DMS79 (cell line): ENCODE results near the gene ZNF500.

Experiments
- DNase-seq: peaks from one replicate; lab custom pipeline; 2025; lab: John Stamatoyannopoulos, UW

The ZNF500 gene

DNA sequence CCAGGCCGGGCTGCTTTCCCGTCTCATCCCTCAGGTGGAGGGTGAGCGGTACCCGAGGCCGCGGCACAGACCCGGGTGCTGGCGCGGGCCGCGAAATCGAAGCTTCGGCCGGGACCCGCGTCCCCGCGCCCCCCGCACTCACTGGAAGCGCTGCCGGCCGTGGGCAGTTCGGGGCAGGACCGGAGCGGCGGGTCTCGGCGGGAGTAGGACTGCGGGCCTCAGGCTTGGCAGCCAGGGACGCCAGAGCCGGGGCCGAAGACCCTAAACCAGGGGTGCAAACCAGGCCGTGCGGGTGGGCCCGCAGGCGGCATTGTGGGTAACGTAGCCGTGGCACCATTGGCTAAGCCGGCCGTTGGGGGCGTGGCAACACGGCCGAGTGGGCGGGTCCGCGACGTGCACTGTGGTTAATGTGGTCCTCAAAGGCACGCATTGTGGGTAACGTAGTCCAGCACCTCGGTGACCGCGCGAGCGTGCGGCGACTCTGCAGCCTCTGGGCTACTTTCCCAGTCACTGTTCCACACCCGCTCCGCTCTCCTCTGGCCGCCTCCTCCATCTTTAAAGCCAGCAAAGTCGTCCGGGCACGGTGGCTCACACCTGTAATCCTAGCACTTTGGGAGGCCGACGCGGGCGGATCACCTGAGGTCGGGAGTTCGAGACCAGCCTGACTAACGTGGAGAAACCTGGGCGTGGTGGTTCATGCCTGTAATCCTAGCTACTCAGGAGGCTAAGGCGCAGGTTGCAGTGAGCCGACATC, at the start of gene ZNF500:
Gene ZNF500, minus strand, starts transcription at position 288 of the 754 bp plus-strand sequence. CDS start 1,184 bp downstream, outside the sequence.
- DNase-seq = peak; percentile 82

DNA sequence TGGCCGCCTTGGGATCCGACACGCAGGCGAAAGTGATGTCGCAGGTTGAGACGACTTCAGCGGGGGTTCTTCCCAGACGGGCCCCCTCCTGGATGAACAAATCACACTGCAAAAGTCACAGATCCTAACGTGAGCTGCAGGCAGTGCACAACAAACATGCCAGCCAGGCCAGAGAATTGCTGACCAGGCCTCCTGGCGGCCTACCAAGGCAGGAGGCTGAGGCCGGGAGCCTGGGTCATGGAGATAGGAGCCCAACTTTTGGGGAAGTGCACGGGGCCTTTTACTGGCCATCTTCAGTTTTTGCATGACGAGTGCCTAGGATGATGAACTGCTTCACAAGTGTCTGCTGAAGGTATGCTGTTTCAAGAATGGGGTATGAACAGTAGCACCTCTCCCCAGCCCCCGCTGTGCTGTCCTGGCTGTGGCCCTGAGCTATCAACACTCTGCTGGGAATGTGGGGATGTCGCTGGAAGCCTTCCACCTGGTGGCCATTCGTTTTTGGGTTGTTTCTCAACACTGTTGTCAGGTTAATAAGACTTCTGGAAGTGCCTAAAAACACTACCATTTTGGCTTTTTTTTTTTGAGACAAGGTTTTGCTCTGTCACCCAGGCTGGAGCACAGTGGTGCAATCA, 47.7 kb upstream of the ZNF500 start:
- DNase-seq = no peak

DNA sequence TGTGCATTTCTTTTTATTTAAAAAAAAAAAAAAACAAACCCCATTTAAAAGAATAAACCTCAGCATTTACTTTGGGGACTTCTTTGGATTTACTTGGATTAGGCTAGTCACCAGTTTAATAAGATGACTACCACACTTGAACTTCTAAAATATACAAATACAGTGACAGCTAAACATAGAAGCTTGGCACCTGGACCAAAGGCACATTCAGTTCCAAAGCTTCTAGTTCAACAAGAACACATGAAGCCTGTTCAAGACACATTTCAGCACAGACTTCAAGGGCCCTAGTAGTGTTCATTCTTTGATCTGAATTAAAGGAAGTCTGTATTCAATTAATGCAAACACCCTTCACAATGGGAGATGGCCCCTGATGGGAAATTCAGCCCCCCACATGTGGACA, 47.1 kb upstream of the ZNF500 start:
- DNase-seq = no peak

DNA sequence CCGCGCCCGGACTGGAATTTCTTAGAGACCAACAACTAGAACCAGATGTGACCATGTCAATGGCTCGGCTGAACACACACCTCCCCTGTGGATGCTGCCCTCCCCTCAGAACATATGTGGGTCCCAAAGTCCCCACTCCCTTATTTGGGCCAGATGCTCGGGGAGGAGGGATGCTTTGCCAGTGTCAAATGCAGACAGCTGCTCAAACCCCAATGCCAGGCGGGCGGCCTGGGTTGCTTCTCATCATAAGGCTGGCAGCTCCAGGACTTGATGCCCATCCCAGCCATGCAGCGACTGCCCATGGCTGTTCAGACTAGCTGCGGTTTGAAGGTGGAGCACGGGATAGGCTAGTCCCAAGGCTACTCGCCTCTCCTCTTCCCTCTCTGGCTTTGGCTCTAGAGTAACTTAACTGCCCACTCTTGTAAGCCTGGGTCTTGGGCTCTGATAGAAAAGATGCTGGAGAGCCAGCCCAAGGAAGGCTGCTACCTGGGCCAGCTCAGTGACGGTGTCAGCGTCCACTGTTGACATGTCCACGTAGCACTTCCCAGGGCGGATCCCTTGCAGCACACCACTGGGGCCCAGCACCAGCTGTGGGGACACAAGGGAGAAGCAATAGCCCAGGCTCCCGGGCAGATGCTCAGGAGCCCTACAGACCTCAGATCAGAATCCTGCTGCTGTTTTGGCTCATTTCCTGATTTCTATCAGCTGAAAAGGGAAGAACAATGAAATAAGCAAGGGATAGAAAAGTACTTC, 46.5 kb upstream of the ZNF500 start:
- no peak for DNase-seq

DNA sequence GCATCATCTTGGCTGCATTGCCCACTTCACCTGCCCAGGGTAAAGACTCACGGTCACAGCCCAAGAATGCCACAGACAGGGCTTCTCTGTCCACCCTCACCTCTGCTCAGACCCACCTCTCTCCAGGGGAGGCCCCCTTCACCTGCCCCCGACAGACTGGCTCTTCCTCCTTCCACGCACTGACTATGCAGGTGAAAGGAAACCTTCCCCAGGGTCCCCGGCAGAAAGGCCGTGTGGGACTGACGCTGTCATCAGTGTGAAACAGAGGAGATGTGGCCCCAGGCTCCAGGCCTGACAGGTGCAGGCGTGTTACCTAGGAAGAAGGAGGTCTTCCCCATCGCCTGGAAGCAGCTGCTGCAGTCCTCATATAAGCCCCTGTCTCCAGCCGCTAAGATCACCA, 44.8 kb upstream of the ZNF500 start:
- no peak for DNase-seq

DNA sequence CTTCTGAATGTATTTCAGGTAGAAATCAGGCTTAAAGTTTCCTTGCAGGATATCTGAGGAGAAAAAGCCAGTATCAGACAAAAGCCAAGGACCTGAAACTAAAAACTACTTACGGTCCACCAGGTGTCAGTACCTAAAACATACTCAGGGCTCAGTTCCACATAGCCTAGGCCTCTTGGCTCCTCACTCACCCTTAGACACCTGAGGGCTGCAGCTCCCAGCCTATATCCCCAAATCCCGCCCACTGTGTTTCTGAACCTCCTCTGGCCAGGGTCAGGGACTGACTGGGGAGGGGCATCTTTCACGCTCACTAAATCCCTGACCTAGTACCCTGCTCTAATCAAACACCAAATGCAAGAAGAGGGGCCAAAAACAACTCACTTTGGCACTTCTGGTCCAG, 44.3 kb upstream of the ZNF500 start:
- no peak for DNase-seq

DNA sequence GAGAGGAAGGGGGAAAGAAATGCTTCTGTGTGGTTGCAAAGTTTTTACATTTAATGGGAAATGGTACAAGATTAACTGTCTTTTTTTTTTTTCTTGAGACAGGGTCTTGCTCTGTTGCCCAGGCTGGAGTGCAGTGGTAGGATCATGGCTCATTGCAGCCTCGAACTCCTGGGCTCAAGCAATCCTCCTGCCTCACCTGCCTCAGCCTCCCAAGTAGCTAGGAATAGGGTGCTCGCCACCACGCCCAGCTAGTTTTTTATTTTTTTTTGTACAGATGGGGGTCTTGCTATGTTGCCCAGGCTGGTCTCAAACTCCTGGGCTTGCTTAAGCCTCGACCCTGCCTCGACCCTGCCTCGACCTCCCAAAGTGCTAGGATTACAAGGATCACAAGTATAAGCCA, 39.3 kb upstream of the ZNF500 start:
- no peak for DNase-seq

DNA sequence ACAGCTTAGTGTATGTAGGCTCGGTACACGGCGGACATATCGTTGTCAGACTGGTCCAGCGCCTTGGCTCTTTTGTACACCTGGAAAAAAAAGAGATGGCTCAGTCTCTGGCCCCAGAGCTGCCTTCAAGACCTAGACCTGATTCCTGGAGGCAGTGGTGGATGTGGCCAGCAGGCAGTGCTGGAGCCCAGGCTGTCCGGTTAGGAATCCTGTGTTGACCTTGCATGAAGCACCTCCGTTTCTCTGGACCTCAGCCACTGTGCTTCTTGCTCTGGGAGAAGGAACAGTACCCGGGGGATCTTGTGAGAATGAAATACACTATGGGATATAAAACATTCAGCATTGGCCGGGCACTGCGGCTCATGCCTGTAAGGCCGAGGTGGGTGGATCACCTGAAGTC, 38.3 kb upstream of the ZNF500 start:
- no peak for DNase-seq

DNA sequence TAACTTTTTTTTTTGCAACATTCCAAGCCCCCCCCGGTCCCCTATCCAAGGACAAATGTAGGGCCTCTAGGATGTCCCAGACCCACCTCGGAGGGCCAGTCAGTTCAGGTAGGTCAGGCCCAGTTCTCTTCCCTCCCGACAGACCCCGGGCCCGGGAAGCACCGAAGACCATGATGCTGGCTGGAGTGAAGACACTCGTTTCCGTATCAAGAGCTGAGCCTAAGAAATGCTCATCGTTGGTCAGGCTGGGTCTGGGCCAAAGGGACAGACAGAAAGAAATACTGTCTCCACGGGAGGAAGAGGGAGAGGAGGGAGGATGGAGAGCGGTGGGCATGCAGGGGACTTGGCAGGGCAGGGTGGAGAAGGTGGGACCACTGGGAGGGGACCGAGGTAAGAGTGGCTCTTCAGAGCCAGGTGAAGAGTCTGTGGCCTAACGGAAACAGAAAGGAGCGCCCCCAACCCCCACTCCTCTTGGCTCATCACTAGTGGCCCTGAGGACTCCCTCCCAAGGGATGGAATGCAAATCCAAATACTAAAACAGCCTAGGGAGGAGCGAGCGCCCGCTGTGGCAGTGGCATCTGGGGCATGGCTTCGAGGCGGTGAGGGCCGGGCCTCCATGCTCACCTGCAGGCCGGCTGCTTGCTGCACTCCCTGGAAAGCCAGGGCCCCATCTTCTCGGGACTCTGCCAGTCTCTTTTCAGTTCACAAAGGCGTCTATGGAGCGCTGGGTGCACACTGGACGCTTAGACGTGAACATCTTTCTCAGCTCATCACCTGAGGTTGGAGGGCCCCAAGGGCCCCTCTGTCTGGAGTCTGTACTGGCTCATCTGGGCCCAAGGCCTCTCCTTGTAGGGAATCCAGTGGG, 37.2 kb upstream of the ZNF500 start:
- no peak for DNase-seq

DNA sequence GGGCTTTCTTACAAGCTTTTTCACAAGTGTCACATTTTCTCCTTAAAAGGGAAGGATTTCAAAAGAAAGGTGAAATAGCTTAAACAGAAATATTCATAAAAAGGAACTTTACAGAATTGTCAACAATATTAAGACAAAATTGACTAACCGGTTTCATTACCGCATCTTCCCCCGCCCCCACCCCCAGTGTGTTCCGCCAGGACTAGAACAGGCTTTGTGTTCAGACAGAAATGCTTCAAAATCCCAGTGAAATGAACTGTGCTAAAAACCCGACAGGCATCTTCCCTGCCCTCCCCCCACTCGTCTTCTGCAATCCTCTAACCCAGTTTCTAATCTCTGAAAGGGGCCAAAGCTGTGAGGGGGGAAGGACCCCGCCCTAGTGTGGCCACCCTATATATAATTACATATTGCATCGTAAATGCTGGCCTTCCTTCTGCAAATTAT, 36.5 kb upstream of the ZNF500 start:
- no peak for DNase-seq

DNA sequence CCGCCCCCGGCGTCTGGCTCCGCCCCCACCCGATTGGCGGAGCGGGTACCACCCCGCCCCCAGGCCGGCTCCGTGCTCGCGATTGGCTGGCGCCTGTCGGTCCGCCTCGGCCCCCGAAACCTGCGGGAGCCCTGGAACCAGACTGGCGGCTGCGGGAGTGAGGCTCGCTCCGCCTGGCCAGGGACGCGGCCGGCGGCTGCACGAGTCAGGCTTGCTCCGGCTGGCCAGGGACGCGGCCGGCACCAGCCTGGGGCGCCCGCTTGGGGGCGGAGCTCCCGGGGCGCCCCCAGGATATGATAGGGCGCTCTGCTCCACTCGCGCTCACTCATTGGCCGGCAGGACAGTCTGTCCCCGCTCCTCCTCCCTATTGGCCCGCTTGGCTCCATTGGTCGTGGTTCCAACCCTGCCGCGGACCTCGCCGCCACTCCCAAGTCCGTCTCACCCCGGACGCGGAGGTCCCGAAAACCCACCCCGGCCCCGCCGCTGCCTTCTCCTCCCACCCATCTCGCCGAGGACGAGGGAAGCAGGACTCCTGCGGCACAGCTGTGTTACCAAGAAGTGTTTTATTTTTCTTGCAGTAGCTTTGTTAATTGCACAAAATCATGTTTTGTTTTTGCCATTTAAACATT, 35.8 kb upstream of the ZNF500 start:
- DNase-seq = peak; percentile 82

DNA sequence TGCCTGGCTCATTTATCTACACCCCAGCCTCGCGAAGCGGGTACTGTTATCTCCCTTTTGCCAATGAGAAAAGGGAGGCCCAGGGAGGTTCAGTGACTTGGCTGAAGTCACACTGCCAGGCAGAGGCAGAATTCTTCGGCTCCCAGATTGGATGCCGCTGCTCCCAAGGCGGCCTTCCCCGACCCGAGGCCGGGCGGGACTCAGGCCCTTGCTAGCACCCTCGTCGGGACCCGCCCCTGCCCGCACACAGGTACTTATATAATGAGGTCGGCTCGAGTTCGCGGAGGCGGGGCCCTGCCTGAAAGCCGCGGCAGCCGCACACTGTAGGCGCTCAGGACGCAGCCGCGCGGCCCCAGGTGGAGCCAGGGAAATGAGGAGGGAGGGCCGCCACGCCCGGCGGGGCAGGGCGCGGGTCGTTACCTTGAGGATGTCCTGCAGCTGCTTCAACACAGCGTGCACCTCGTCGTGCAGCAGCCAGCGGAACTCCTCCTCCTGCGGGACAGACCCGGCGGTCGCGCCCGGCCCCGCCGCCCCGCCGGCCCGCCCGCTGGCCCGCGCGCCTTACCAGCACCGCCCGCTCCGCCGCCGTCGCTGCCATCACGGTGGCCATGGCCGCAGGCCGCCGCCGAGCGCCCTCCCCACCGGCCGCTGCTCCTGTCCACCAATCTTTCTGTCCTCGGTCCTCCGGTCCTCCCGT, 35.1 kb upstream of the ZNF500 start, which contains the start of gene ROGDI:
Gene ROGDI, minus strand, starts transcription at position 672 of the 697 bp plus-strand sequence. Its CDS starts 62 bp downstream, at position 610.
- DNase-seq = peak; percentile 62

DNA sequence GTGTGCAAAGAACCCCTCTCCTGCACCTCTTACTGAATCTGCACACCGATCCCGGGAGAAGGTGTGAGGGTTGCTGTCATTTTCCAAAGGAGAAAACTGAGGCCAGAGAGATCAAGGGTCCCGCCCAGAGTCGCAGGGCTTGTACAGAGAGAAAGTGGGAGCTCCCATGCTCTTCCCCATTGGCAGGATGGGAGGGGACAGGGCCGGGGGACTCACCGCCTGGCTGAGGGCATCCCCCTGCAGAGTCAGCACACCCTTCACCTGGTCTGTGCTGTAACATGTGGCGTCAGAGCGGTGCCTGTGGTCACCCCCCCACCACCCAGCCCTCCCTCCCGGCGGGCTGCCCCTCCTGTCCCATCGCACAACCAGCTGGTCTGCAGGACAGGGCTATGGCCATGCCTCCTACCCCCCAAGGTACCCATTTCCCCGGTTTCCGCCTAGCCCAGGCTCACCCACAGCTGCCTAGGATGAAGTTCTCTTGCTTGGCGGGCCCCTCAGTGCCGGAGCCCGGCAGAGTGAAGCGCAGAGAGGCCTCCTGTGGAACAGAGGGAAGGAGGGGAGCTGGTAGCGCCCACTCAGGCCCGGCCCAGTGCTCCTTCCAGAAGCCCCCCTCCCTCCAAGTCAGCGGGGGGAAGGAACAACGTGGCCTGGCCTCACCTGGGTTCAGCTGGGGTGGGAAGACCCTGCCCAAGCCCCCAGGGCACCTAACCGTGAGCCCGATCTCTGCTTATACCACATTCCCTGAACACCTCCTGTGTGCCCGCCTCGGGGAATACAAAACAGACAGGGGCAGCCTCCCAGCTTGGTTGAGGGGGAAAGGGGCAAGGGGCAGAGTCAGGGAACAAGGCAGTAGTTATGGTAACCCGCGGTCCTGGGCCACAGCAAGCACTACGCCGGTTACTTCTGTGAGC, 34.3 kb upstream of the ZNF500 start:
- DNase-seq = no peak

DNA sequence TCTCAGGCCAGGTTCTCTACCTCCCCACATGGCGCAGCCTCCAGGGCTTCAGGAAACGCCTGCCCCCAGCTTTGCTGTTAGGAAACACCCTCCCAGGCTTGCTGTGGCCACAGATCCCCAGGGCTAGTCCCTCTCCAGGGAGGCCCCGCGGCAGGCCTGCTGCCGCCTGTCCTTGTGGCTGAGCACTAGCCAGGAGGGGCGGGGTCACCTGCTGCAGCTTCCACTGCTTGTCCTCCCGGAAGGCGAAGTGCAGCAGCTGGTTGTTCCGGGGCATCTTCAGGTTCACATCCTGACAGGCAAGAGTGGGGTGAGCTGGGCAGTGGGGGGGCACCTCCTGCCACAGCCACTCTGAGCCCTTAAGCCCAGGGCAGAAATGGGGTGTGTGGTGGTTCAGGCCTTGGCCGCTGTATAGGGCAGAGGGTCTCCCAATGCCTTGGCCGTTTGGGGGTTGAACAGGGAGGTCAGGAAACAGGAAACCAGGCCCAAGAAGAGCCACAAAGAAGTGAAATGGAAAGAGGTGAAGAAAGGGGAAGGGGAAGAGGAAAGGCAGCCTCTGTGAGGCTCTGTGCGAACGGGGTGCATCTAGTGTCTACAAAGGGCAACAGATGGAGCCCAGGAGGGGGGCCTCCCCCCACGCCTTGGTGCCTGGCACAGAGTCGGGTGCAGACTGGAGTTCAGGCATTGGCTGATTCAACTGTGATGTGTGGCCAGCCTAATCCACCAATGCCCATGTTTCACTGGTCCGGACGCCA, 33.5 kb upstream of the ZNF500 start:
- DNase-seq = peak; percentile 23

DNA sequence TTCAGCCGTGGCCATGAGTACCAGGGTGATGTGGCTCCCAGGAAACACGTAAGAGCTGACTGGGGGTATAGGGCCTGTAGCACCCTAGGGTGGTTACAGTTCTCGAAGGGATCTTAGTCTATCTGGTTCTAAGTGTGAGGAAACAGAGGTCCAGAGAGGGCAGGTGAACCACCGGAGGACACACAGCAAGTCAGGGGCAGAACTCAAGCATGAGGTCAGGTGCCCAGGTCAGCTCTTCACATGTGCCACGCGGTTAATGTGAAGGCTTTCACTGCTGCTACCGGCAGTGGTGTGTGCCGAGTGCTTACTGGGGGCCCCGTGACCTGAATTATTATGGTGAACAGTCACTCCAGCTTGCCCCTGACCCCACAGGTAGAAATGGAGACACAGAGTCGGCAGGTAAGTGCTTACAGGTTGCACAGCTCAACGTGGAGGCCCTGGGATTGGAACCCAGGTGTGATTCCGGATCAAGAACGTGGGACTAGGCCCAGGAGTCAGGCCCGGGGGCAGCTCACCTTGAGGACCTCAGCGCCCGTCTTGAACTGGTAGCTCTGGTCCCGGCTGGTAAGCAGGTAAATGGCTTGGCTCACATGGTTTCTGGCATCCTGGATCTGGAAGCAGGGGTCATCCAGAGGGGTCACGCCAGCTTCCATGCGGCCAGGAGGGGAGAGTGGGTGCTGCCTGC, 32.4 kb upstream of the ZNF500 start:
- DNase-seq = no peak

DNA sequence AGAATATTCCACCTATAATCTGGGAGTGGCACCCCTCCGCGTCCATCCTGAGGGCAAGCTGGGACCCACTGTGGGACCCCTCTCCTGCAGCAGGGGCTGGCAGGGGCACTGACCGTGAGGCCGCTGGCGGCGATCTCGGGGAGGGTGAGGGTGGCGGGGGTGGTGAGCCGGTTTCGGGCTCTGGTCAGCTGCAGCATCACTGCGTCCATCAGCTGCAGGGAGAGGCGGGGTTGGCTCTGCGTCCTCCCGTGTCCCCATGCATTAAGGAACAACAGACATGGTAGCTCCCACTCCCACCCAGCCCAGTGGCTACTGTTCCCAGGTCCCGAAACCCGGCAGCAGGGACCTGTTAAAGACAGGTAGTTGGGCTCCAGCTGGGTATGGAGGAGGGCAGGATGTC, 31.5 kb upstream of the ZNF500 start:
- DNase-seq = no peak

DNA sequence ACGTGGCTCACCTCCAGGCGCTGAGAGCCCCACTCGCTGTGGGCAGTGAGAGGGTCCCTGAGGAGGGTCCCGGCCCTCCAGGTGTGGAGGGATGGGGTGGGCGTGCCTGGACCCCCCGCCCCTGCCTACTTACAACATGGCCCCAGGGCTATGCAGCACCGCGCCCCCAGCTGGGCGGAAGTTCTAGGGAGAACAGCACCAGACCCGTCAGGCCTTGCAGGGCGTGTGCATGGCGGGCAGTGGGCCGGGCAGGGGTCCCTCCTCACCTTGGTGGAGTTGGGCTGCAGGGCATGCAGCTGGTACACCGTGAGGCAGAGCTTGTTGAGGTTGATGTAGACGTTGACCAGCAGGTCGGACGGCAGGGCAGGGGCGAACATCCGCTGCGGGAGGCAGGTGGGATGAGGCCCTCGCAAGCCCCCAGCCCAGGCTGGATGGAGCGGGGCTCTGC, 30.9 kb upstream of the ZNF500 start:
- DNase-seq = no peak
